Hematopoietic multipotent progenitor cell treated with erythropoietin and hydrocortisone succinate and interleukin-3 and kit ligand, for 15 days (in vitro differentiated cells): ENCODE measurements around the gene WDR70.
"Not testable (repeated sequence)": the region's sequence is repeated elsewhere in the genome, so short reads cannot be mapped to it uniquely, and the experiment has no call there.

Experiments
- DNase-seq: peaks from one replicate; pipeline ENCODE4 v3.0.0-alpha.2; 2015; ENCODE audit warnings: low spot score

The WDR70 gene

DNA sequence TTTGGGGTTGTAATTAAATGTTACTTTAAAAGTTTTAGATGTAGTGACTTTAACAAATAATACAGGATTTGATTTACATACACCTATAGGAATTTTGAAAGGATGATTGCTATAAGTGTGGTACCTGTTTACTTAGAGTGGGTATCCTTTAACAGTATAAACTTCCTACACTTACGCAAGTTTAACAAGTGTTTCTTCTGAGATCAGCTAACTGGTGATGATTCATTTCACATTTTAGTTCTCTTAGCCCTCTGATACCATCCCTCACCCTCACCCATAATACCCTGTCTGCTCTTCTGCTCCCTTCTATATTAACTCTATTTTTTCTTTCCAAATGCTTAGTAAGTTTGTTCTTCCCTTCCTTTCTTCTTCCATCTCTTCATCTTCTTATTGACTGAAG is 262.8 kb downstream of the WDR70 start:
- DNase-seq: no peak

DNA sequence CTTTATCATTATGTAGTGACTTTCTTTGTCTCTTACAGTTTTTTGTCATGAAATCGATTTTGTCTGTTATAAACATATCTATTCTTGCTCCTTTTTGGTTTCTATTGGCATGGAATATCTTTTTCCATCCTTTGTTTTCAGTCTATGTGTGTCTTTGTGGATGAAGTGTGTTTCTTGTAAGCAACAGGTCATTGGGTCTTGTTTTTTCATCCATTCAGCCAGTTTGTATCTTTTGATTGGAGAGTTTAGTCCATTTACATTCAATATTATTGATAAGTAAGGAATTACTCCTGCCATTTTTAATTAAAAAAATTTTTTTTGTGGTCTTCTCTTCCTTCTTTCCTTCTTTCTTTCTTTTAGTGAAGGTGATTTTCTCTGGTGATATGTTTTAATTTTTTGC is 266.6 kb downstream of the WDR70 start:
- no peak for DNase-seq

DNA sequence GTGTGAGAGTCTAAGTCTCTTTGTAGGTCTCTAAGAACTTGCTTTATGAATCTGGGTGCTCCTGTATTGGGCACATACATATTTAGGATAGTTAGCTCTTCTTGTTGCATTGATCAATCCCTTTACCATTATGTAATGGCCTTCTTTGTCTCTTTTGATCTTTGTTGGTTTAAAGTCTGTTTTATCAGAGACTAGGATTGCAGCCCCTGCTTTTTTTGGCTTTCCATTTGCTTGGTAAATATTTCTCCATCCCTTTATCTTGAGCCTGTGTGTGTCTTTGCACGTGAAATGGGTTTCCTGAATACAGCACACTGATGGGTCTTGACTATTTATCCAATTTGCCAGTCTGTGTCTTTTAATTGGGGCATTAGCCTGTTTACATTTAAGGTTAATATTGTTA is 275.4 kb downstream of the WDR70 start:
- not testable (repeated sequence) for DNase-seq

DNA sequence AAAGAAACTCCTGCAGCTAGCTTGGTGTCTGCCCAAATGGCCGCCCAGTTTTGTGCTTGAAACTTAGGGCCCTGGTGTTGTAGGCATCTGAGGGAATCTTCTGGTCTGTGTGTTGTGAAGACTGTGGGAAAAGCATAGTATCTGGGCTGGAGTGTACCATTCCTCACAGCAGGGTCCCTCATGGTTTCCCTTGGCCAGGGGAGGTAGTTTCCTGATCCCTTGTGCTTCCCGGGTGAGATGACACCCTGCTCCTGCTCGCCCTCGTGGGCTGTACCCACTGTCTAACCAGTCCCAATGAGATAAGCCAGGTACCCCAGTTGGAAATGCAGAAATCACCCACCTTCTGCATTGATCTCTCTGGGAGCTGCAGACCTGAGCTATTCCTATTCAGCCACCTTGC is 277.9 kb downstream of the WDR70 start:
- no peak for DNase-seq

DNA sequence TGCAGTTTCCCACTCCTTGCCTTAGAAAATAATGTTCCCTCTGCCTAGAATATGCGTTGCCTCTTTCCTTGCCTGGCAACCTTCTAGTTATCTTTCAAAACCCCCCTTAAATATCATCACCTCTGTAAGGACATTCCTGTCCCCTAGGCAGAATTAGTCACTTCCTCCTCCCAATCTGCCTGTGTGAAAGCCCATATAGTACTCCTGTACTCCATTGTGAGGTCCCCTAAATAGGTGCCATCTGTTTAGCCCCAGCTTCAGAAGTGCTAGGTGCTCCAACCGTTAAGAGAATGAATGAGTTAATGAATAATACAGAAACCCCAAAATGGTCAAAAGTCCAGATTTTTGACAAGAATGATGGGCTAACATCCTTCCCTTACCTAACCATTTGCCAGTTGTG is 279.3 kb downstream of the WDR70 start:
- no peak for DNase-seq

DNA sequence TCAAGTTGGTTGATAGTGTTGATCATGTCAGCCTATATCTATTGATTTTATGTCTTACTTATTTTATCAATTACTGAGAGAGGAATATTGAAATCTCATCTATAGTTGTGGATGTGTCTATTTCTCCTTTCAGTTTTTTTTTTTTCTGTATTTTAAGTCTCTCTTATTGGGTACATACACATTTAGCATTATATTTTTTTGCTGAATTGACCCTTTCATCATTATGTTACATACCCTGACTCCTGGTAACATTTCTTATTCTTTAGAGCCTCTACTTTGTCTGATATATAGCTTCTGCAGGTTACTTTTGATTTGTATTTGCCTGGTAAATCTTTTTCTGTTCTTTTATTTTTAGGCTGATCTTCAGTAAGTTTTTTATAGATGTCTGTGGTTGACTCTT is 281.2 kb downstream of the WDR70 start:
- DNase-seq: no peak

DNA sequence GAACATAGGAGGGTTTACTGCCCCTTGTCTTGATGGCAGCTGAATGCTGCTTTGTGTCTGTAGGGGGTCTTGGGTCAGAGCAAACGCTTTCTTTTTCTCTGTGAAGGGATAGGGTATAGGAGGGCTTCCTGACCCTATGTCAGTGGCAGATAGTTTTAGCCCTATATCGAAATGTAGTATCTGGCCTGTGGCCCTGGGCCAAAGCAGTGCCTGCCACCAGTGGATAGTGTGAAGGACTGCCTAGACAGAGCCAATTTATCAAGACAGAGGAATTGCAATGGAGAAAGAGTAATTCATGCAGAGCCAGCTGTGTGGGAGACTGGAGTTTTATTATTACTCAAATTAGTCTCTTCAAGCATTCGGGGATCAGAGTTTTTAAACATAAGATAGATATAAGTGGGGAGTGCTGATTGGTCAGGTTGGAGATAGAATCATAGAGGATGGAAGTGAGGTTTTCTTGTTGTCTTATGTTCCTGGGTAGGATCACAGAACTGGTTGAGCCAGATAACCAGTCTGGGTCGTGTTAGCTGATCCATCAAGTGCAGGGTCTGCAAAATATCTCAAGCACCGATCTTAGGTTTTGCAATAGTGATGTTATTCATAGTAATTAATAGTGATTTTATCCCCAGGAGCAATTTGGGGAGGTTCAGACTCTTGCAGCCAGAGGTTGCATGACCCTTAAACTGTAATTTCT is 282.3 kb downstream of the WDR70 start:
- no peak for DNase-seq

DNA sequence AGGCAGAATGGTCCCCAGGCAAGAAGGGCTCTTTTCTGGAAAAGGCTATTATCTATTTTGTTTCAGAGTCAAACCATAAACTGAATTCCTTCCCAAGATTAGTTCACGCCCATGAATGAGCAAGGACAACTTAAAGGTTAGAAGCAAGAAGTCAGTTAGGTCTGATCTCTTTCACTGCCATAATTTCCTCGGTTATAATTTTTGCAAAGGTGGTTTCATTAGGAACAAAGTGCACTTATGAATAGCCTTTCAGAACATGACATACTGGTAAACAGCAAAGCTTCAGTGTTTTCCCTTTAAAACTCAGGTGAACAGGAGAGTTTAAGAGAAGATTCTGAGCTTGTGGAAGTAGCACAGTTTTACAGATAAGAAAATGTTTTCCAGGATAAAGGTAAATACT is 282.8 kb downstream of the WDR70 start:
- no peak for DNase-seq

DNA sequence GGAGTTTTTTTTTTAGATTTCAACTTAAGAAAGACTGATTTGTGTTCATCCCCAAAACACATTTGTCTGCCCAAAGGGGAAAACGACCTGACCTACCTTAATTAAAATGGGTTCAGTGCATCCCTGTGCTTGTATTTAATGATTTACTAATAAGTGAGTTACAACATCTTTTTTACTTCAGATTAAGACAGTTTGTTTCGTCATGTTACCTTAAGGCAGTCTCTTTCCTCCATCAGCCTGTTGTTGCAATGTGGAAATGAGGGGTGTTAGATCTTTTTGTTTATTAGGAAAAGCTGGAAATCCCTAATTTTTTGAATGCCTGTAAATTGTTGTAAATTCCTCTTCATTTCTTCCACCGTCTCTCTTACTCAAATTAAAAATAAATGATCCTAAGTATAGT is 283.2 kb downstream of the WDR70 start:
- no peak for DNase-seq

DNA sequence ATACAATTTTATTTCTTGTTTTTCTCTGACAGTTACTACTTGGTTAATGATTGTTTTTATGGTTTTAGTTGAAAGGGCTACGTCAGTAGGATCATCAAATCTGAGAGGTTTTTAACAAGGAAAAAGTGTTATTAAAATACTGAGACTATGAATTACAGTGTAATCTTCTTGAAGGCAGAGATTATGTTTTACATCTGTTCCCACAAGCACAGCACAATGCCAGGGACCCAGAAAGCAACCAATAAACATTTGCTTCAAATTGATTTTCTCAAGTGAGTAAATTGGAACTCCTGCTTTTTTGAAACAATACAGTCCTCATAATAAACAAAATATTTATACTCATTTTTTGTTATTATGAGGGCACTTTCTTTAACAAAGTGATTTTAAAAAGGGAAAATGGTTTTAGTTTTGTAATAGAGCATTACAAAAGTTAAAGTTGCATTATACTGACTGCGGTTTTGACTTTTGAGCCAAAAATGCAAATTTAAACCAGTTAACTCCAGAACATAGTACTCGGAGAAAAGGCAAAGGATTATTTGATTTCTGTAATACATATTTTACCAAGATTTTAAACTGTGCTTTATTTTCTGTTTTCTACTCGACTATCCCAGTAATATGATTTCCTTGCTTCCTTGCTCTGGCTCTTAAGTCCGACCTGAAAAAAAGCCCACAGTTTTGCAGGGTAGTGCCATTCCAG is 283.8 kb downstream of the WDR70 start:
- no peak for DNase-seq

DNA sequence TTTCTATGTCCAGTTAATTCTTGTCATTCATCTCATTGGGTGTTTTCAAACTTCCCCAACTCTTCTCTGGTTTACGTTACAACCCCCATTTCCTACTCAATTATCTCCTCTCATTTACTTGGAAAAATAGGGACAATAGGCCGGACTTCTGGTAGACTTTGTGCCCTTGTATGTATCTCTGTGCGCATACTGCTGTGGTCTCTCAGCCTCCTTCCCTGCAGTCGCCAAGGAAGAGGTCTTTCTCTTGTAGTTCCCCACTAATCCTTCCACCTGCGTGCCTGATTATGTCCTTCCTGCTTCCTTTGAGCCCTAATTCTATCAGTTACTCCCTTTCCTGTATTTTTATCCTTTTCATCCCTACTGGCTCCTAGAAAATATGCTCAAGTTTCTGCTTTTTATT is 284.4 kb downstream of the WDR70 start:
- no peak for DNase-seq

DNA sequence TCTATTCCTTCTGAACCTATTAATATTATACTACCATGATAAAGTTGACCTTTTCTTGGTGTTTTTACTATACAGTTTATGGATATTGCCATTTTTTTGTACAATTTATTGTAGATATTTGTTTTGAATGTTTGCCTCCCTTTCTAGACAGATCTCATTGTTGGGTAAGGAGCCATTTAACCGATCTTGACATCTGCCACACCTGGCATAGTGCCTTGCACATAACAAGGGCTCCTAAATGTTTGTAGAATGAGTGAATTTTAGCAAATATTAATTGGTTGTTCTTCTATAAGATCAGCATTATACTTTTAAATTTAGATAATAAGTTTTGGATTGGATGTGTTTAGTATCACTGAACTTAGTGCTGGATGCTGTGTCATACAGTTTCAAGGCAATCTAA is 285.4 kb downstream of the WDR70 start:
- no peak for DNase-seq

DNA sequence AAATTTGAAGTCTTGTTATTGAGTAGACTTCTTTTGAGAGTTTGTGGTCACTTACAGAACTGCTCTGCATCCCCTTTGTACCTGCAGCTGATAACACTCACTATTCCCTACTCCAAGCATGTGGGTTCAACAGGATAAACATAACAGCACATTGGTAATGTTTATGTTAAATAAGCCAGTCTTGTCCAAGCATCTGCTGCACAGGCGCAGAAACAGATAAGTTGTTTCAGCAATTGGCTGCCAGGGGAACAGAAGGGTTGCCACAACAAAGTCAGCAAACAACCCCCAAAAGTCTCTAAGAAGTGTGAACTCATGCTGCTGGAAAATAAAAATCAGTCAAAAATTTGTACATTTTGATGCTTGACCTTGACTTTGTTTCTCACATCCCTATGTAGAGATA is 286.2 kb downstream of the WDR70 start:
- no peak for DNase-seq

DNA sequence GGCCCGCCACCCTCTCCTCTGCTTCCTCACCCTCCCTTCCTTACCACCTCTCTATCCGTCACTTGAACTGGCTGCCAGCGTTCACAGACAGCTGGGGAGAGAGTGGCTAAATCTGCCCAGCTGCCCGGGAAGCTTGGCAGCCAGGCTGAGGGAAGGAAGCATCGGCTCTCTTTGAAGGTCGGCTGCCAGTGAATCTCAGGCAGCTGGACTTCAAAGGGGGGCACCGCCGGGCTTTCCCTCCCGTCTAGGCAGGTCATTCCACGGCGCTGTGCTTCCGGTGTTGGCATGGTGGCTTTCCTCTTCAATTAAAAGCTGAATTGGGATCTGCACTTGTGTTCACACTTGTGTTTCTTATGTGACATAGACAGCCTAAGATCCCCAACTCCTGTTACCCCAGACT is 286.8 kb downstream of the WDR70 start:
- no peak for DNase-seq

DNA sequence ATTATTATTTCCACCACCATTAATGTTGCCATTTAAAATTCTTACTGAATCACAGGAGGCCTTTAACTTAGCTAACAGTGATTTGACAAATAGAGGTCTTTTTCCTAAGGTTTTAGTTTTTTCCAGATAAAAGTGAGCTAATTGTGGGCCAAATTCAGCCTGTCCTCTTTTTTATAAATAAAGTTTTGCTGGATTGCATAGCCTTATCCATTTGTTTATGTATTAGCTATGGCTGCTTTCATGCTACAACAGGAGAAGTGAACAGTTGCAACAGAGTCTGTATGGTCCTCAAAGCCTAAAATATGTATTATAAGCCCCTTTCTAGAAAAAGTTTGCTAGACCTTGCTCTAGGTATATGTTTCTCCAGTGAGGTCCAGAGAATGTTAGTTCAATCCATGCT is 288.3 kb downstream of the WDR70 start:
- DNase-seq: no peak

DNA sequence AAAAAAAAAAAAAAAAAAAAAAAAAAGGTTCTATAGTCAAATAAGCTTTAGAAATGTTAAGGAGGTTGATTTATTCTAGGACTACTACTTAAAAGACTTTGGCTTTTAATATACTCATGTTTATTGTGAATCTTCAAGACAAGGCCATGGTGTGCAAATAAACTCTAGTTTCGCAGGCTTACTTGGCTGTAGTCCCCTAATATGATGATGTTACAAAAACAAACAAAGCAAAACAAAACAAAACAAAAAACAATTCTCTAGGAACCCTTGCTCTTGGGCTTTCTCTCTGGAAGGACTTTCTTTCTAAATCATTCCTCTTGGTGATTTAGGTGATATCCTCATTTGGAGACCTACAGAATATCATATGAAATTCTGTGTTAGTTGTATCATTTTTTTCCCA is 288.7 kb downstream of the WDR70 start:
- no peak for DNase-seq

DNA sequence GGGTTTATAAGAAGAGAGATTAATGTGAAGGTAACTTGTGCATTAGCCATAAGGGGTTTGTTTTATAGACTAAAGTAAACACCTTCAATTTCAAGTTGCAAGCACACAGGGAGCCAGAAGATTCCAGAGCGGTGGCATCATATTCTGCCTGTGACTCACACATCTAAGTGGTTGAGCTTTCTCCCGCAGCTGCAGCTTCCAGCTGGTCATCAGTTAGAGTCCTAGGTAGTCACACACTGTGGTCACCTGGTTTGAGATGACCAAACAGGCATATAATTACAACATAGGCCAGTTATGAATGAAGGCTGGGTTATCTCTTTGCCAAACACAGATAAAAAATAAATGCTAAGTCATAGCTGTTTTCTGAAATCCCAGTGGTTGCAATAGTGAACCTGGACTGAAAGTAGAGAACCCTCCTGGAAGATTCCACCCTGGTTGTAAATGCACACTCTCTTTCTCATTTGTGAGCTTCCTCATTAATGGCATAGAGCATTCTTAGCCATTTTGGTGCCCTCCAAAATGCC is 289.5 kb downstream of the WDR70 start:
- no peak for DNase-seq

DNA sequence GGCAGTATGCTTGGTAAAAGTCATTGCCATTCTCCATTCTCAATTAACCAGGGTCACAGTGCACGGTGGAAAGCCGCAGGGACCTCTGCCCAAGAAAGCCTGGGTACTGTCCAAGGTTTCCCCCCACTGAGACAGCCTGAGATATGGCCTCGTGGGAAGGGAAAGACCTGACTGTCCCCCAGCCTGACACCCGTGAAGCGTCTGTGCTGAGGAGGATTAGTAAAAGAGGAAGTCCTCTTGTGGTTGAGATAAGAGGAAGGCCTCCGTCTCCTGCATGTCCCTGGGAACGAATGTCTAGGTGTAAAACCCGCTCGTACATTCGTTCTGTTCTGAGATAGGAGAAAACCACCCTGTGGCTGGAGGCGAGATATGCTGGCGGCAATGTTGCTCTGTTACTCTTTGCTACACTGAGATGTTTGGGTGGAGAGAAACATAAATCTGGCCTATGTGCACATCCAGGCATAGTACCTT is 293.0 kb downstream of the WDR70 start:
- DNase-seq: not testable (repeated sequence)

DNA sequence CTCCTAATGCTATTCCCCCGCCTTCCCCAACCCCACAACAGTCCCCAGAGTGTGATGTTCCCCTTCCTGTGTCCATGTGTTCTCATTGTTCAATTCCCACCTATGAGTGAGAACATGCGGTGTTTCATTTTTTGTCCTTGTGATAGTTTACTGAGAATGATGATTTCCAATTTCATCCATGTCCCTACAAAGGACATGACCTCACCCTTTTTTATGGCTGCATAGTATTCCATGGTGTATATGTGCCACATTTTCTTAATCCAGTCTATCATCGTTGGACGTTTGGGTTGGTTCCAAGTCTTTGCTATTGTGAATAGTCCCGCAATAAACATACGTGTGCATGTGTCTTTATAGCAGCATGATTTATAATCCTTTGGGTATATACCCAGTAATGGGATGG is 295.2 kb downstream of the WDR70 start:
- not testable (repeated sequence) for DNase-seq

DNA sequence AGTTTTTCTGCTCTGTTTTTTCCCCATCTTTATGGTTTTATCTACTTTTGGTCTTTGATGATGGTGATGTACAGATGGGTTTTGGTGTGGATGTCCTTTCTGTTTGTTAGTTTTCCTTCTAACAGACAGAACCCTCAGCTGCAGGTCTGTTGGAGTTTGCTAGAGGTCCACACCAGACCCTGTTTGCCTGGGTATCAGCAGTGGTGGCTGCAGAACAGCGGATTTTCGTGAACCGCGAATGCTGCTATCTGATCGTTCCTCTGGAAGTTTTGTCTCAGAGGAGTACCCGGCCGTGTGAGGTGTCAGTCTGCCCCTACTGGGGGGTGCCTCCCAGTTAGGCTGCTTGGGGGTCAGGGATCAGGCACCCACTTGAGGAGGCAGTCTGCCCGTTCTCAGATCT is 300.2 kb downstream of the WDR70 start:
- not testable (repeated sequence) for DNase-seq

DNA sequence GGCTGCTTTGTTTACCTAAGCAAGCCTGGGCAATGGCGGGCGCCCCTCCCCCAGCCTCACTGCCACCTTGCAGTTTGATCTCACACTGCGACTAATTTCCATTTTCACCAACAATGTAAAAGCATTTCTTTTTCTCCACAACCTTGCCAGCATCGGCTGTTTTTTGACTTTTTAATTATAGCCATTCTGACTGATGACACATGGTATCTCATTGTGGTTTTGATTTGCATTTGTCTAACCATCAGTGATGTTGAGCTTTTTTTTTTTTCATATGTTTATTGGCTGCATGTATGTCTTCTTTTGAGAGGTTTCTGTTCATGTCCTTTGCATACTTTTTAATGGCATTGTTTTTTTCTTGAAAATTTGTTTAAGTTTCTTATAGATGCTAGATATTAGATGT is 300.8 kb downstream of the WDR70 start:
- not testable (repeated sequence) for DNase-seq

DNA sequence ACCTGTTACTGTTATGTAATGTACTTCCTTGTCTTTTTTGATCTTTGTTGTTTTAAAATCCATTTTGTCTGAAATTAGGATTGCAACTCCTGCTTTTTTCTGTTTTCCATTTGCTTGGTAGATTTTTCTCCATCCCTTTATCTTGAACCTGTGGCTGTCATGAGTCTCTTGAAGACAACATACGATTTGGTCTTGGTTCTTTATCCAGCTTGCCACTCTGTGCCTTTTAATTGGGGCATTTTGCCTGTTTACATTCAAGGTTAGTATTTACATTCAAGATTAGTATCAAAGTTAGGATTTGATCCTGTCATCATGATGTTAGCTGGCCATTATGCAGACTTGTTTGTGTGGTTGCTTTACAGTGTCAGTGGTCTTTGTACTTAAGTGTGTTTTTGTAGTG is 304.0 kb downstream of the WDR70 start:
- no peak for DNase-seq

DNA sequence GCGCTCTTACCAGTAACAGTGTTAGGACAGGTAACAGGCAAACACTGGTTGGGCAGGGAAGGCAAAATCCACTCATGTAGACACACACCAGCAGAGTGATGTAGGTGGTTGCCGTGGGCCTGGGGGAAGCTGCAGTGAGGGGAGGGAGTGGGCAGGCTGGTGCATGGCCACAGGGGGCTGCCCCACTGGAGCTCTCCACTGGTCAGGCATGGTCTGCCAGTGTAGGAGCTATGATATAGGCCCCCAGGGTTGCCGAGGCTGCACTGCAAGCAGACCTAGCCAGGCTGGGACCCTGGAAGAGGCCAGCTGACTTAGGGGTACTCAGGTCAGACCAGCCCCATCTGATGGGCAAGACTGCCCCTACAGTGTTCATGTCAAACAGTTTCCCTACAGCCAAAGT is 306.1 kb downstream of the WDR70 start:
- no peak for DNase-seq

DNA sequence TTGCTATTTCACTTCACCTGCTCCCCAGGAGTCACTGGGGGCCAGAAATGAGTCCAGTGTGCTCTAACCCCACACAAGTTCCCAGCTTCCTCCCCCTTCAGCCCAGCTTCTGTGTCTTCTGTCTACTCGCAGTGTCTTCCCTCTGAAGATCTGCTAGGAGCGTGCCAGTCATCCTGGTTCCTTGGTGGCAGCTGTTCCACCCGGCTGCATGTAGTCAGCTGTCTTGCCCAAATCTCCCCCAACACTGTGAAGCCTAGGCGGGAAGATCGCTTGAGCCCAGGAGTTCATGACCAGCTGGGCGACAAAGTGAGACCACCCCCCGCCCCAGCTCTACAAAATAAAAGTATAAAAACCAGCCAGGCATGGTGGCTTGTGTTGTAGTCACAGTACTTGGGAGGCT is 306.7 kb downstream of the WDR70 start:
- DNase-seq: no peak
